Osteocyte (in vitro differentiated cells): ENCODE results near the gene SLC22A3. TPM values are rescaled to one million over a fixed set of nuclear protein-coding genes. Genes with fewer than 3 reads are reported as not detected.
"Not testable (repeated sequence)": the region's sequence is repeated elsewhere in the genome, so short reads cannot be mapped to it uniquely, and the experiment has no call there.

Source experiments
- DNase-seq: peaks from one replicate; pipeline ENCODE4 v3.0.0; 2021; ENCODE audit warnings: mixed read lengths; ENCODE audit not compliant: unreplicated experiment; ENCODE audit errors: extremely low spot score
- H3K27ac Mint-ChIP-seq: one replicate; pipeline ENCODE4 v1.8.0; 2021; ENCODE audit warnings: mild to moderate bottlenecking, mixed read lengths; ENCODE audit not compliant: unreplicated experiment
- H3K27me3 Mint-ChIP-seq: one replicate; pipeline ENCODE4 v1.8.0; 2021; ENCODE audit warnings: mixed read lengths; ENCODE audit not compliant: unreplicated experiment
- H3K36me3 Mint-ChIP-seq: one replicate; pipeline ENCODE4 v1.8.0; 2021; ENCODE audit warnings: mixed read lengths; ENCODE audit not compliant: unreplicated experiment
- H3K4me1 Mint-ChIP-seq: one replicate; pipeline ENCODE4 v1.8.0; 2021; ENCODE audit warnings: mixed read lengths; ENCODE audit not compliant: unreplicated experiment
- H3K4me3 Mint-ChIP-seq: one replicate; pipeline ENCODE4 v1.8.0; 2021; ENCODE audit warnings: mild to moderate bottlenecking, moderate library complexity, mixed read lengths; ENCODE audit not compliant: unreplicated experiment
- H3K9me3 Mint-ChIP-seq: one replicate; pipeline ENCODE4 v1.8.0; 2021; ENCODE audit warnings: mixed read lengths; ENCODE audit not compliant: unreplicated experiment
- total RNA-seq: library from RNA; stranded (reverse); gene quantifications from 2 replicates; pipeline ENCODE4 v1.2.1, GENCODE V29; 2021
- TF ChIP-seq, protein P1 (sequence below): fragments of 200-600 bp; sonication (generic); IDR thresholded peaks from 2 replicates; pipeline ENCODE4 v1.5.0; 2021; ENCODE audit warnings: antibody characterized with exemption, mild to moderate bottlenecking, moderate library complexity

The SLC22A3 gene
- total RNA-seq, 1 donor from 2014 or later, result not detected

DNA sequence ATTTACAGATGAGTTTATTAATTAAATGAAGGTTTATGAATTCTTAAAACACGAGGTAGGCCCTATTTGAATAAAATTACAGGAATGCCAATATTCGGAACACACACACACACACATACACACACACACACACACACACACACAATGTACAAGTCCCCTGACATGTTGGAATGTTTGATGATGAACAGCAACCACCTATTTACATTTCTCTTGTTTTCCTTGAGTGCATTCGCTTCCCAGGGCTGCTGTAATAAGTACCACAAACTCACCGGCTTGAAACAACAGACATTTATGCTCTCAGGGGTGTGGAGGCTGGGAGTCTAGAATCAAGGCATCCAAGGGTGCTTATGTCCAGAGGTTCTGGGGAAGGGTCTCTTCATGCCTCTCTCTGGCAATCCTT is 90.3 kb downstream of the SLC22A3 start:
- TF ChIP-seq, protein P1, sequence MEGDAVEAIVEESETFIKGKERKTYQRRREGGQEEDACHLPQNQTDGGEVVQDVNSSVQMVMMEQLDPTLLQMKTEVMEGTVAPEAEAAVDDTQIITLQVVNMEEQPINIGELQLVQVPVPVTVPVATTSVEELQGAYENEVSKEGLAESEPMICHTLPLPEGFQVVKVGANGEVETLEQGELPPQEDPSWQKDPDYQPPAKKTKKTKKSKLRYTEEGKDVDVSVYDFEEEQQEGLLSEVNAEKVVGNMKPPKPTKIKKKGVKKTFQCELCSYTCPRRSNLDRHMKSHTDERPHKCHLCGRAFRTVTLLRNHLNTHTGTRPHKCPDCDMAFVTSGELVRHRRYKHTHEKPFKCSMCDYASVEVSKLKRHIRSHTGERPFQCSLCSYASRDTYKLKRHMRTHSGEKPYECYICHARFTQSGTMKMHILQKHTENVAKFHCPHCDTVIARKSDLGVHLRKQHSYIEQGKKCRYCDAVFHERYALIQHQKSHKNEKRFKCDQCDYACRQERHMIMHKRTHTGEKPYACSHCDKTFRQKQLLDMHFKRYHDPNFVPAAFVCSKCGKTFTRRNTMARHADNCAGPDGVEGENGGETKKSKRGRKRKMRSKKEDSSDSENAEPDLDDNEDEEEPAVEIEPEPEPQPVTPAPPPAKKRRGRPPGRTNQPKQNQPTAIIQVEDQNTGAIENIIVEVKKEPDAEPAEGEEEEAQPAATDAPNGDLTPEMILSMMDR, result no peak
- peaks cover 61% of the 10 kb centered on the region for H3K27me3 Mint-ChIP-seq
- no peak overlapping the region for H3K27ac Mint-ChIP-seq
- DNase-seq, result no peak
- no peak overlapping the region for H3K4me3 Mint-ChIP-seq
- H3K9me3 Mint-ChIP-seq, result no peaks in the 10 kb centered on the region
- no peaks in the 10 kb centered on the region for H3K4me1 Mint-ChIP-seq
- H3K36me3 Mint-ChIP-seq, result no peaks in the 10 kb centered on the region

- TF ChIP-seq, protein P1, result no peak
These were observed 91.6 kb downstream of the SLC22A3 start for GRCh38 chr6:160439751-160440150.

GRCh38 chr6:160442151-160442550 is 94.0 kb downstream of the SLC22A3 start:
- H3K4me1 Mint-ChIP-seq, result no peaks in the 10 kb centered on the region
- H3K9me3 Mint-ChIP-seq, result no peaks in the 10 kb centered on the region
- TF ChIP-seq, protein P1, result no peak
- no peak for DNase-seq
- no peak overlapping the region for H3K4me3 Mint-ChIP-seq
- no peaks in the 10 kb centered on the region for H3K36me3 Mint-ChIP-seq
- H3K27me3 Mint-ChIP-seq, result peaks cover 34% of the 10 kb centered on the region
- no peak overlapping the region for H3K27ac Mint-ChIP-seq

More at GRCh38 chr6:160439751-160440150, 91.6 kb downstream of the SLC22A3 start:
- H3K4me1 Mint-ChIP-seq, result no peaks in the 10 kb centered on the region
- no peak overlapping the region for H3K27ac Mint-ChIP-seq
- no peak for DNase-seq
- no peaks in the 10 kb centered on the region for H3K9me3 Mint-ChIP-seq
- peaks cover 58% of the 10 kb centered on the region for H3K27me3 Mint-ChIP-seq
- H3K4me3 Mint-ChIP-seq, result no peak overlapping the region
- no peaks in the 10 kb centered on the region for H3K36me3 Mint-ChIP-seq

- Mint-ChIP-seq H3K9me3 (no peaks in the 10 kb centered on the region), H3K36me3 (no peaks in the 10 kb centered on the region), H3K27ac (no peak overlapping the region), H3K4me1 (no peaks in the 10 kb centered on the region), H3K27me3 (peaks cover 21% of the 10 kb centered on the region), H3K4me3 (no peak overlapping the region)
- DNase-seq, result no peak
- TF ChIP-seq, protein P1, result no peak
These were observed 97.0 kb downstream of the SLC22A3 start for GRCh38 chr6:160445130-160445529.

- Mint-ChIP-seq H3K27ac (no peak overlapping the region), H3K4me1 (no peaks in the 10 kb centered on the region), H3K9me3 (no peaks in the 10 kb centered on the region), H3K36me3 (no peaks in the 10 kb centered on the region), H3K27me3 (peaks cover 14% of the 10 kb centered on the region), H3K4me3 (no peak overlapping the region)
- DNase-seq, result no peak
- TF ChIP-seq, protein P1, result no peak
These were observed 99.2 kb downstream of the SLC22A3 start for GRCh38 chr6:160447350-160447749.

DNA sequence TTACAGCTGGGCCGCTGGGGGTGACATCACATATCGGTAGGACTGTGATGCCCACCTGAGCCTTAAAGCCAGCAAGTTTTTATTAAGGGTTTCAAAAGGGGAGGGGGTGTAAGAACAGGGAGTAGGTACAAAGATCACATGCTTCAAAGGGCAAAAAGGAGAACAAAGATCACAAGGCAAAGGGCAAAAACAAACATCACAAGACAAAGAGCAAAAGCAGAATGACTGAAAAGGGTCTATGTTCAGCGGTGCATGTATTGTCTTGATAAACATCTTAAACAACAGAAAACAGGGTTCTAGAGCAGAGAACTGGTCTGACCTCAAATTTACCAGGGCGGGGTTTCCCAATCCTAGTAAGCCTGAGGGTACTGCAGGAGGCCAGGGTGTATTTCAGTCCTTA is 101.6 kb downstream of the SLC22A3 start:
- H3K9me3 Mint-ChIP-seq, H3K27ac Mint-ChIP-seq, DNase-seq, H3K4me1 Mint-ChIP-seq, H3K4me3 Mint-ChIP-seq, H3K27me3 Mint-ChIP-seq, H3K36me3 Mint-ChIP-seq: not testable (repeated sequence)
